Thyroid gland (tissue), 4 donors: Measurements from ENCODE around the gene DMD. TPM values are rescaled to one million over a fixed set of nuclear protein-coding genes. Genes with fewer than 3 reads are reported as not detected.

Experiments
- DNase-seq, 2 donors: peaks; one replicate each; pipeline ENCODE4 v3.0.0-alpha.2; 2019
- H3K27ac ChIP-seq, 3 donors: fragments of 200-600 bp; sonication (generic); 1 replicate in 2 of 3; 2 replicates in 1 of 3; pipeline ENCODE4 v1.5.1; 2016 to 2019; ENCODE audit warnings: mild to moderate bottlenecking in 1 of 3, moderate library complexity in 1 of 3
- H3K27me3 ChIP-seq: fragments of 200-600 bp; sonication (generic); one replicate; pipeline ENCODE4 v1.5.1; 2019
- H3K36me3 ChIP-seq, 2 donors: fragments of 200-600 bp; sonication (generic); one replicate each; pipeline ENCODE4 v1.5.1; 2016 to 2019
- H3K4me1 ChIP-seq, 2 donors: fragments of 200-600 bp; sonication (generic); one replicate each; pipeline ENCODE4 v1.5.1; 2017 to 2019
- H3K4me3 ChIP-seq, 3 donors: fragments of 200-600 bp; sonication (generic); replicated peaks in 1 of 3; 1 replicate in 2 of 3; 2 replicates in 1 of 3; pipeline ENCODE4 v1.5.1; 2016; ENCODE audit warnings: mild to moderate bottlenecking in 1 of 3
- H3K9me3 ChIP-seq: fragments of 200-600 bp; sonication (generic); one replicate; pipeline ENCODE4 v1.5.1; 2017
- CTCF ChIP-seq, 6 experiments: fragments of 200-600 bp in 3 of 6; fragments of 450-650 bp in 3 of 6; sonication (generic) in 3 of 6; IDR thresholded peaks; one replicate each; pipeline ENCODE4 v1.5.1; 2016 to 2019; ENCODE audit warnings: antibody characterized with exemption in 6 of 6, mild to moderate bottlenecking in 2 of 6, inconsistent platforms in 1 of 6, moderate library complexity in 1 of 6
- POLR2A ChIP-seq, 2 donors: fragments of 450-650 bp; IDR thresholded peaks; one replicate each; pipeline ENCODE4 v1.6.1; 2017; ENCODE audit warnings: antibody characterized with exemption in 2 of 2, mild to moderate bottlenecking in 2 of 2, moderate library complexity in 1 of 2
- WGBS, 2 donors: methylation state at CpG; one replicate each; pipeline ENCODE4 v1.1.5; 2017; 5-methylcytosine and 5-hydroxymethylcytosine counted together
- intact Hi-C: fragments of 100-400 bp; cut with DNase I; formaldehyde crosslinking; loops from one replicate; pipeline ENCODE4 v1.15.1; 2023
- total RNA-seq, 4 donors: library from RNA; depleted of rRNA; stranded (reverse); fragments of >200 nt; gene quantifications; one replicate each; pipeline ENCODE4 v1.2.3, GENCODE V29; 2016

DMD gene
- total RNA-seq, 4 donors from 2014 or later: 16.5 to 24.0 (median 21.7) TPM

- Histone ChIP-seq H3K27me3 (no peaks in the 10 kb centered on the region), H3K27ac (no peak overlapping the region), H3K36me3 (no peaks in the 10 kb centered on the region), H3K4me3 (no peak overlapping the region), H3K9me3 (no peaks in the 10 kb centered on the region), H3K4me1 (no peaks in the 10 kb centered on the region)
- intact Hi-C loops: no loop called here
- DNase-seq: no peak
- TF ChIP-seq CTCF (IDR thresholded peaks at IDR 0.05) (no peak), POLR2A (IDR thresholded peaks at IDR 0.05) (no peak)
- 92 to 94% methylated on average over 4 of the region's 4 CpGs for WGBS, 2 donors
These were observed 1659.4 kb downstream of the DMD start for GRCh38 chrX:31551913-31552312.

- WGBS, 2 donors: 73 to 82% methylated on average over 2 of the region's 2 CpGs
- no peaks in the 10 kb centered on the region for H3K4me1 ChIP-seq
- H3K36me3 ChIP-seq: no peaks in the 10 kb centered on the region
- no peak overlapping the region for H3K27ac ChIP-seq
- no peak for DNase-seq
- intact Hi-C loops: no loop called here
- H3K9me3 ChIP-seq: no peaks in the 10 kb centered on the region
- TF ChIP-seq CTCF (IDR thresholded peaks at IDR 0.05) (no peak), POLR2A (IDR thresholded peaks at IDR 0.05) (no peak)
- no peaks in the 10 kb centered on the region for H3K27me3 ChIP-seq
- H3K4me3 ChIP-seq: no peak overlapping the region
These were observed 1661.2 kb downstream of the DMD start for GRCh38 chrX:31550158-31550557.

GRCh38 chrX:31547816-31548215 is 1663.5 kb downstream of the DMD start:
- TF ChIP-seq CTCF (IDR thresholded peaks at IDR 0.05): no peak
- no peak for TF ChIP-seq POLR2A (IDR thresholded peaks at IDR 0.05)
- no peaks in the 10 kb centered on the region for H3K9me3 ChIP-seq
- 75 to 89% methylated on average over 3 of the region's 3 CpGs for WGBS, 2 donors
- no peak overlapping the region for H3K27ac ChIP-seq
- DNase-seq: no peak
- H3K4me1 ChIP-seq: no peaks in the 10 kb centered on the region
- no peaks in the 10 kb centered on the region for H3K27me3 ChIP-seq
- H3K36me3 ChIP-seq: no peaks in the 10 kb centered on the region
- no peak overlapping the region for H3K4me3 ChIP-seq
- intact Hi-C loops: no loop called here

- TF ChIP-seq POLR2A (IDR thresholded peaks at IDR 0.05) (no peak), CTCF (IDR thresholded peaks at IDR 0.05) (no peak)
- H3K9me3 ChIP-seq: no peaks in the 10 kb centered on the region
- intact Hi-C loops: no loop called here
- H3K27me3 ChIP-seq: no peaks in the 10 kb centered on the region
- no peaks in the 10 kb centered on the region for H3K4me1 ChIP-seq
- DNase-seq: no peak
- 83 to 92% methylated on average over 3 of the region's 3 CpGs for WGBS, 2 donors
- H3K27ac ChIP-seq: no peak overlapping the region
- H3K4me3 ChIP-seq: no peak overlapping the region
- no peaks in the 10 kb centered on the region for H3K36me3 ChIP-seq
These were observed 1663.9 kb downstream of the DMD start for GRCh38 chrX:31547416-31547815.

GRCh38 chrX:31546126-31546525 is 1665.2 kb downstream of the DMD start:
- Histone ChIP-seq H3K9me3 (no peaks in the 10 kb centered on the region), H3K27me3 (no peaks in the 10 kb centered on the region), H3K4me3 (no peak overlapping the region), H3K36me3 (no peaks in the 10 kb centered on the region), H3K27ac (no peak overlapping the region), H3K4me1 (no peaks in the 10 kb centered on the region)
- TF ChIP-seq POLR2A (IDR thresholded peaks at IDR 0.05) (no peak), CTCF (IDR thresholded peaks at IDR 0.05) (no peak)
- intact Hi-C loops: no loop called here
- no peak for DNase-seq
- WGBS, 2 donors: 71 to 80% methylated on average over 3 of the region's 3 CpGs
